H9 (cell line): ENCODE data around the gene PREX1. TPM values are rescaled to one million over a fixed set of nuclear protein-coding genes. Genes with fewer than 3 reads are reported as not detected.

Experiments
- DNase-seq: peaks from one replicate; pipeline ENCODE4 v3.0.0-alpha.2; 2017
- H2AFZ ChIP-seq: one replicate; pipeline ENCODE4 v1.6.1; 2013; ENCODE audit warnings: mild to moderate bottlenecking, low read length, control low read depth, moderate library complexity
- H2AK5ac ChIP-seq: 2 replicates; pipeline ENCODE4 v1.6.1; 2013; ENCODE audit warnings: low read length, control low read depth, mixed read lengths; ENCODE audit not compliant: insufficient read length
- H2BK120ac ChIP-seq: one replicate; pipeline ENCODE4 v1.6.1; 2013; ENCODE audit warnings: low read depth, mild to moderate bottlenecking, low read length, control low read depth, inconsistent platforms; ENCODE audit not compliant: poor library complexity, severe bottlenecking
- H2BK12ac ChIP-seq: 2 replicates; pipeline ENCODE4 v1.6.1; 2013; ENCODE audit warnings: low read length, control low read depth, mixed read lengths, low read depth; ENCODE audit not compliant: insufficient read length
- H2BK15ac ChIP-seq: 2 replicates; pipeline ENCODE4 v1.6.1; 2013; ENCODE audit warnings: low read depth, low read length, control low read depth
- H2BK20ac ChIP-seq: one replicate; pipeline ENCODE4 v1.6.1; 2013; ENCODE audit warnings: low read depth, mild to moderate bottlenecking, low read length, control low read depth, inconsistent platforms; ENCODE audit not compliant: poor library complexity, severe bottlenecking
- H2BK5ac ChIP-seq: 2 replicates; pipeline ENCODE4 v1.6.1; 2013; ENCODE audit warnings: low read length, control low read depth, mixed read lengths; ENCODE audit not compliant: insufficient read length
- H3K14ac ChIP-seq: 2 replicates; pipeline ENCODE4 v1.6.1; 2013; ENCODE audit warnings: low read length, control low read depth; ENCODE audit not compliant: insufficient read depth
- H3K18ac ChIP-seq: 2 replicates; pipeline ENCODE4 v1.6.1; 2013; ENCODE audit warnings: low read depth, mild to moderate bottlenecking, mixed read lengths, low read length, control low read depth; ENCODE audit not compliant: insufficient read length
- H3K23ac ChIP-seq: 2 replicates; pipeline ENCODE4 v1.6.1; 2013; ENCODE audit warnings: low read length, control low read depth, mixed read lengths, low read depth; ENCODE audit not compliant: insufficient read length
- H3K23me2 ChIP-seq: 2 replicates; pipeline ENCODE4 v1.6.1; 2013; ENCODE audit warnings: low read depth, mild to moderate bottlenecking, mixed read lengths, low read length, control low read depth; ENCODE audit not compliant: insufficient read length, poor library complexity, severe bottlenecking
- H3K27ac ChIP-seq: 2 replicates; pipeline ENCODE4 v1.5.1; 2013; ENCODE audit warnings: low read length, control low read depth, mixed read lengths, low read depth; ENCODE audit not compliant: insufficient read length
- H3K27me3 ChIP-seq: 2 replicates; pipeline ENCODE4 v1.6.1; 2013; ENCODE audit warnings: low read length, control low read depth, inconsistent platforms; ENCODE audit not compliant: insufficient read depth
- H3K4ac ChIP-seq: 2 replicates; pipeline ENCODE4 v1.6.1; 2013; ENCODE audit warnings: low read depth, mild to moderate bottlenecking, control low read depth, inconsistent platforms, low read length, moderate library complexity
- H3K4me1 ChIP-seq: 2 replicates; pipeline ENCODE4 v1.6.1; 2013; ENCODE audit warnings: low read length, control low read depth, inconsistent platforms; ENCODE audit not compliant: insufficient read depth
- H3K4me2 ChIP-seq: 2 replicates; pipeline ENCODE4 v1.6.1; 2013; ENCODE audit warnings: low read length, control low read depth, mixed read lengths; ENCODE audit not compliant: insufficient read length, insufficient read depth
- H3K56ac ChIP-seq: 2 replicates; pipeline ENCODE4 v1.6.1; 2013; ENCODE audit warnings: low read depth, mild to moderate bottlenecking, mixed read lengths, low read length, control low read depth; ENCODE audit not compliant: insufficient read length
- H3K79me1 ChIP-seq: 2 replicates; pipeline ENCODE4 v1.6.1; 2013; ENCODE audit warnings: low read depth, mild to moderate bottlenecking, moderate library complexity, low read length, control low read depth, inconsistent platforms; ENCODE audit not compliant: insufficient read depth, poor library complexity, severe bottlenecking
- H3K79me2 ChIP-seq: 2 replicates; pipeline ENCODE4 v1.6.1; 2013; ENCODE audit warnings: low read length, control low read depth, inconsistent platforms; ENCODE audit not compliant: insufficient read depth
- H3K9ac ChIP-seq: 2 replicates; pipeline ENCODE4 v1.6.1; 2013; ENCODE audit warnings: low read length, control low read depth, mixed read lengths; ENCODE audit not compliant: insufficient read length; ENCODE audit errors: extremely low read depth
- H3K9me3 ChIP-seq: one replicate; pipeline ENCODE4 v1.6.1; 2013; ENCODE audit warnings: low read depth, low read length, inconsistent platforms; ENCODE audit not compliant: control insufficient read depth
- H3T11ph ChIP-seq: one replicate; pipeline ENCODE4 v1.6.1; 2013; ENCODE audit warnings: mild to moderate bottlenecking, low read length, control low read depth, inconsistent platforms
- H4K20me1 ChIP-seq: one replicate; pipeline ENCODE4 v1.6.1; 2013; ENCODE audit not compliant: control insufficient read depth, insufficient read length, insufficient read depth
- H4K5ac ChIP-seq: 2 replicates; pipeline ENCODE4 v1.6.1; 2013; ENCODE audit warnings: low read depth, mild to moderate bottlenecking, mixed read lengths, low read length, control low read depth; ENCODE audit not compliant: insufficient read length
- H4K8ac ChIP-seq: replicated peaks from 2 replicates; pipeline ENCODE4 v1.6.1; 2013; ENCODE audit warnings: low read length, control low read depth, mixed read lengths, low read depth; ENCODE audit not compliant: insufficient read length
- H4K91ac ChIP-seq: 2 replicates; pipeline ENCODE4 v1.6.1; 2013; ENCODE audit warnings: low read depth, mild to moderate bottlenecking, moderate library complexity, mixed read lengths, low read length, control low read depth; ENCODE audit not compliant: insufficient read length
- H3K27ac Mint-ChIP-seq, 3 experiments: 2 replicates in 2 of 3; 3 replicates in 1 of 3; pipeline ENCODE4 v1.8.0; 2020 to 2021; ENCODE audit warnings: mixed read lengths in 3 of 3, mild to moderate bottlenecking in 1 of 3, moderate library complexity in 1 of 3
- H3K27me3 Mint-ChIP-seq: 2 replicates; pipeline ENCODE4 v1.8.0; 2021; ENCODE audit warnings: low read depth, mild to moderate bottlenecking, moderate library complexity, mixed read lengths
- H3K36me3 Mint-ChIP-seq, 3 experiments: 2 replicates in 2 of 3; 3 replicates in 1 of 3; pipeline ENCODE4 v1.8.0; 2020 to 2021; ENCODE audit warnings: low read depth in 3 of 3, mixed read lengths in 3 of 3; ENCODE audit not compliant: insufficient read depth in 1 of 3
- H3K4me1 Mint-ChIP-seq, 2 experiments: 2 replicates each; pipeline ENCODE4 v1.8.0; 2020; ENCODE audit warnings: mixed read lengths in 2 of 2
- H3K4me3 Mint-ChIP-seq, 2 experiments: 2 replicates in 1 of 2; 3 replicates in 1 of 2; pipeline ENCODE4 v1.8.0; 2020 to 2021; ENCODE audit warnings: mild to moderate bottlenecking in 2 of 2, mixed read lengths in 2 of 2, moderate library complexity in 1 of 2
- H3K9me3 Mint-ChIP-seq, 2 experiments: 2 replicates in 1 of 2; 3 replicates in 1 of 2; pipeline ENCODE4 v1.8.0; 2020; ENCODE audit warnings: mild to moderate bottlenecking in 2 of 2, mixed read lengths in 2 of 2, moderate library complexity in 1 of 2
- CTCF ChIP-seq: fragments of 200-600 bp; sonication (generic); conservative IDR thresholded peaks from 3 replicates; pipeline ENCODE4 v1.8.0; 2021; ENCODE audit warnings: antibody characterized with exemption, mild to moderate bottlenecking
- WGBS: extraction: QIAGEN DNeasy Blood & Tissue Kit; methylation state at CpG from one replicate; pipeline ENCODE4 v1.1.7; 2013; ENCODE audit warnings: missing lambda C conversion rate, low lambda C conversion rate, mixed read lengths; ENCODE audit not compliant: insufficient read length; ENCODE audit errors: extremely low coverage; 5-methylcytosine and 5-hydroxymethylcytosine counted together
- total RNA-seq: library from RNA; stranded (reverse); gene quantifications from 2 replicates; pipeline ENCODE4 v1.2.1, GENCODE V29; 2021

PREX1 gene
- total RNA-seq, 1 experiment from 2014 or later: 6.6 TPM

GRCh38 chr20:48629069-48629959, 198.5 kb downstream of the PREX1 start:
- Histone ChIP-seq H2BK20ac (no peak overlapping the region), H2BK120ac (no peak overlapping the region), H3K27me3 (no peaks in the 10 kb centered on the region), H3K14ac (no peak overlapping the region; the same call in 1 of the 2 replicates), H3K56ac (no peak overlapping the region), H3K4me2 (no peak overlapping the region), H2BK12ac (no peak overlapping the region), H2BK15ac (no peak overlapping the region; the same call in 1 of the 2 replicates), H3K4ac (no peak overlapping the region), H2BK5ac (no peak overlapping the region), H3T11ph (no peak overlapping the region), H3K79me1 (no peaks in the 10 kb centered on the region), H4K91ac (no peak overlapping the region), H3K27ac (no peak overlapping the region), H3K9me3 (no peaks in the 10 kb centered on the region), H3K79me2 (no peaks in the 10 kb centered on the region), H3K23ac (no peak overlapping the region), H3K9ac (no peak overlapping the region), H4K20me1 (peaks cover 3% of the 10 kb centered on the region), H2AFZ (no peak overlapping the region), H3K18ac (no peak overlapping the region), H3K23me2 (no peaks in the 10 kb centered on the region), H4K8ac (no peak overlapping the region), H3K4me1 (no peaks in the 10 kb centered on the region), H4K5ac (no peak overlapping the region), H2AK5ac (no peak overlapping the region)
- Mint-ChIP-seq H3K27ac (no peak overlapping the region), H3K9me3 (no peaks in the 10 kb centered on the region), H3K4me3 (no peak overlapping the region; a peak in 1 of 5 replicates), H3K27me3 (no peaks in the 10 kb centered on the region), H3K4me1 (peaks cover 5 to 13% of the 10 kb centered on the region in 2 experiments), H3K36me3 (no peaks in the 10 kb centered on the region; a peak in 2 of 7 replicates)
- TF ChIP-seq CTCF: no peak
- DNase-seq: no peak
- no CpG with 5 or more reads among the region's 15 CpGs for WGBS
